ENCODE measurements around the gene NR3C2. TPM values are rescaled to one million over a fixed set of nuclear protein-coding genes. Genes with fewer than 3 reads are reported as not detected.

The NR3C2 gene
- total and polyA plus RNA-seq, 10 of the 15 experiments (the other 5 are each of a cell fraction or from before 2014, with no cell fraction given) = 0.05 to 0.11 (median 0.08) TPM; not detected in 4

DNA sequence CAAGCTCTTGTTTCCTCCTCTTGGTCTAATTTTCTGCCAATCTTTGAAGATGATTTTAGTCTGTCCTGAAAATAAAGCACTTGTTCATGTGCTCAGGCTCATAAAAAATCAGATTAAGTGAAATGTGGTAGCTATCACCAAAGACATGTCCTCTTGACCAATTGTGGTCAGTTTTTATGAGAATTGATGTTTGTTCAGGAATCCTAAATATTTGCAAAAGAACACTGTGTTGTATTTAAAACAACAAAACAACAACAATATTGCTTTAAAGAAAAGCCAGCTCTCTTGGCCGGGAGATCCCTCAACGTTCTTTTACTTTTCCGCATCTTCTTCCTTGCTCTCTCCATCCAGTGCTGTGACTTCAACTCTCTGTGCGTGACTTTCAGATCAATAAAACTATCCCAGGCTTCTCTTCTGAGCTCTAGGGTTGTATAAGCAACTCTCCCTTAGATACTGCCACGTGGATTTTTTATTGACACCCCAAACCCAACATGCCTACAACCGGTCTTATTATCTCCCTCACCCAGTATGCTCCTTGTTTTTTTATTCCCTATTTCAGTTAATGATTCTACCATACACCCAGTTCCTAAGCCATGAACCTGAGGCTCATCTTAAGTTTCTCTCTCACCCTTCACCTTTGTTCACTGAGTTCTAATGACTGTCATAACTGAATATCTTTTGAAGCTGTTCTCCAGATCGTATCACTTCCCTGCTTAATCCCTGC is 400.4 kb downstream of the NR3C2 start:
- CTCF ChIA-PET = interaction anchor here (0.6 to 1.3 kb wide), 3 partner anchors 15 to 340 kb away, joined by 3 to 7 read pairs (median 4); no protein-coding TSS in a partner anchor
- RAD21 ChIA-PET (ENCODE audit: unreplicated experiment) = interaction anchor here (1.2 kb wide), 1 partner anchor 14 kb away, joined by 5 read pairs; no protein-coding TSS in a partner anchor
- TF ChIP-seq, protein P1, sequence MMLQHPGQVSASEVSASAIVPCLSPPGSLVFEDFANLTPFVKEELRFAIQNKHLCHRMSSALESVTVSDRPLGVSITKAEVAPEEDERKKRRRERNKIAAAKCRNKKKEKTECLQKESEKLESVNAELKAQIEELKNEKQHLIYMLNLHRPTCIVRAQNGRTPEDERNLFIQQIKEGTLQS (IDR thresholded peaks at IDR 0.05; ENCODE audit: borderline replicate concordance, extremely low read depth, low read depth, low read length) = no peak
- no peak for TF ChIP-seq ZNF622 (IDR thresholded peaks at IDR 0.05)
- TF ChIP-seq, protein P2, sequence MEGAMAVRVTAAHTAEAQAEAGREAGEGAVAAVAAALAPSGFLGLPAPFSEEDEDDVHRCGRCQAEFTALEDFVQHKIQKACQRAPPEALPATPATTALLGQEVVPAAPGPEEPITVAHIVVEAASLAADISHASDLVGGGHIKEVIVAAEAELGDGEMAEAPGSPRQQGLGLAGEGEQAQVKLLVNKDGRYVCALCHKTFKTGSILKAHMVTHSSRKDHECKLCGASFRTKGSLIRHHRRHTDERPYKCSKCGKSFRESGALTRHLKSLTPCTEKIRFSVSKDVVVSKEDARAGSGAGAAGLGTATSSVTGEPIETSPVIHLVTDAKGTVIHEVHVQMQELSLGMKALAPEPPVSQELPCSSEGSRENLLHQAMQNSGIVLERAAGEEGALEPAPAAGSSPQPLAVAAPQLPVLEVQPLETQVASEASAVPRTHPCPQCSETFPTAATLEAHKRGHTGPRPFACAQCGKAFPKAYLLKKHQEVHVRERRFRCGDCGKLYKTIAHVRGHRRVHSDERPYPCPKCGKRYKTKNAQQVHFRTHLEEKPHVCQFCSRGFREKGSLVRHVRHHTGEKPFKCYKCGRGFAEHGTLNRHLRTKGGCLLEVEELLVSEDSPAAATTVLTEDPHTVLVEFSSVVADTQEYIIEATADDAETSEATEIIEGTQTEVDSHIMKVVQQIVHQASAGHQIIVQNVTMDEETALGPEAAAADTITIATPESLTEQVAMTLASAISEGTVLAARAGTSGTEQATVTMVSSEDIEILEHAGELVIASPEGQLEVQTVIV (IDR thresholded peaks at IDR 0.05; ENCODE audit: borderline replicate concordance, partially characterized antibody) = no peak
- no peak for TF ChIP-seq RUNX3 (IDR thresholded peaks at IDR 0.05; ENCODE audit: low read length)
- no peak for TF ChIP-seq IKZF1 (conservative IDR thresholded peaks at IDR 0.05)
- no peak for TF ChIP-seq KAT2A (conservative IDR thresholded peaks at IDR 0.05; ENCODE audit: control insufficient read depth, low read depth, low read length)
- TF ChIP-seq HDAC6 (IDR thresholded peaks at IDR 0.05; ENCODE audit: unreplicated experiment) = no peak
- TF ChIP-seq BACH1 (IDR thresholded peaks at IDR 0.05; ENCODE audit: borderline replicate concordance) = no peak
- TF ChIP-seq, protein P3, sequence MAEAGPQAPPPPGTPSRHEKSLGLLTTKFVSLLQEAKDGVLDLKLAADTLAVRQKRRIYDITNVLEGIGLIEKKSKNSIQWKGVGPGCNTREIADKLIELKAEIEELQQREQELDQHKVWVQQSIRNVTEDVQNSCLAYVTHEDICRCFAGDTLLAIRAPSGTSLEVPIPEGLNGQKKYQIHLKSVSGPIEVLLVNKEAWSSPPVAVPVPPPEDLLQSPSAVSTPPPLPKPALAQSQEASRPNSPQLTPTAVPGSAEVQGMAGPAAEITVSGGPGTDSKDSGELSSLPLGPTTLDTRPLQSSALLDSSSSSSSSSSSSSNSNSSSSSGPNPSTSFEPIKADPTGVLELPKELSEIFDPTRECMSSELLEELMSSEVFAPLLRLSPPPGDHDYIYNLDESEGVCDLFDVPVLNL (IDR thresholded peaks at IDR 0.05; ENCODE audit: low read depth, low read length) = no peak
- no peak for TF ChIP-seq GABPA (IDR thresholded peaks at IDR 0.05; ENCODE audit: low read depth)
- TF ChIP-seq RAD21 (IDR thresholded peaks at IDR 0.05; ENCODE audit: insufficient read depth, low read depth, low read length) = no peak
- TF ChIP-seq, protein P4, sequence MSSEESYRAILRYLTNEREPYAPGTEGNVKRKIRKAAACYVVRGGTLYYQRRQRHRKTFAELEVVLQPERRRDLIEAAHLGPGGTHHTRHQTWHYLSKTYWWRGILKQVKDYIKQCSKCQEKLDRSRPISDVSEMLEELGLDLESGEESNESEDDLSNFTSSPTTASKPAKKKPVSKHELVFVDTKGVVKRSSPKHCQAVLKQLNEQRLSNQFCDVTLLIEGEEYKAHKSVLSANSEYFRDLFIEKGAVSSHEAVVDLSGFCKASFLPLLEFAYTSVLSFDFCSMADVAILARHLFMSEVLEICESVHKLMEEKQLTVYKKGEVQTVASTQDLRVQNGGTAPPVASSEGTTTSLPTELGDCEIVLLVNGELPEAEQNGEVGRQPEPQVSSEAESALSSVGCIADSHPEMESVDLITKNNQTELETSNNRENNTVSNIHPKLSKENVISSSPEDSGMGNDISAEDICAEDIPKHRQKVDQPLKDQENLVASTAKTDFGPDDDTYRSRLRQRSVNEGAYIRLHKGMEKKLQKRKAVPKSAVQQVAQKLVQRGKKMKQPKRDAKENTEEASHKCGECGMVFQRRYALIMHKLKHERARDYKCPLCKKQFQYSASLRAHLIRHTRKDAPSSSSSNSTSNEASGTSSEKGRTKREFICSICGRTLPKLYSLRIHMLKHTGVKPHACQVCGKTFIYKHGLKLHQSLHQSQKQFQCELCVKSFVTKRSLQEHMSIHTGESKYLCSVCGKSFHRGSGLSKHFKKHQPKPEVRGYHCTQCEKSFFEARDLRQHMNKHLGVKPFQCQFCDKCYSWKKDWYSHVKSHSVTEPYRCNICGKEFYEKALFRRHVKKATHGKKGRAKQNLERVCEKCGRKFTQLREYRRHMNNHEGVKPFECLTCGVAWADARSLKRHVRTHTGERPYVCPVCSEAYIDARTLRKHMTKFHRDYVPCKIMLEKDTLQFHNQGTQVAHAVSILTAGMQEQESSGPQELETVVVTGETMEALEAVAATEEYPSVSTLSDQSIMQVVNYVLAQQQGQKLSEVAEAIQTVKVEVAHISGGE (CRISPR knock-in tag; IDR thresholded peaks at IDR 0.05) = no peak
- no peak for TF ChIP-seq MYB (IDR thresholded peaks at IDR 0.05; ENCODE audit: borderline replicate concordance, low read depth, low read length)
- no peak for TF ChIP-seq YY1 (IDR thresholded peaks at IDR 0.05; ENCODE audit: low read depth, low read length)
- TF ChIP-seq NFXL1 (IDR thresholded peaks at IDR 0.05; ENCODE audit: borderline replicate concordance) = no peak

More for the DNA sequence above, 400.4 kb downstream of the NR3C2 start:
- WGBS (ENCODE audit: insufficient coverage, insufficient replicate concordance, low lambda C conversion rate, missing lambda C conversion rate) = 97% methylated on average over 7 of the region's 7 CpGs
- POLR2A ChIA-PET = no interaction called here
- BruUV-seq (replicated peaks) = no TSS peak
- SMC1A ChIA-PET (ENCODE audit: uncharacterized antibody, unreplicated experiment) = interaction anchor here (1.1 to 1.3 kb wide), 2 partner anchors 9 to 117 kb away, joined by 3 read pairs; no protein-coding TSS in a partner anchor
- H3K4me2 ChIP-seq (ENCODE audit: control insufficient read depth, insufficient read depth) = no peak overlapping the region
- no peak for DNase-seq (ENCODE audit: low read depth, low spot score)
- no peak overlapping the region for H2AFZ ChIP-seq (ENCODE audit: control insufficient read depth, low read depth, low read length)
- ATAC-seq = no peak
- no peaks in the 10 kb centered on the region for H3K36me3 ChIP-seq (ENCODE audit: control insufficient read depth in 2 of 2, insufficient read depth in 2 of 2, low read length in 1 of 2)
- no peaks in the 10 kb centered on the region; the same call in 2 of the 3 replicates for H3K9me3 ChIP-seq (replicated peaks; ENCODE audit: control insufficient read depth, insufficient read depth, low read length)
- in situ Hi-C loops (cut with MboI) = no loop called here
- H3K4me3 ChIP-seq = no peak overlapping the region
- intact Hi-C loops (cut with micrococcal nuclease; ENCODE audit: unreplicated experiment) = no loop called here
- peaks cover 7% of the 10 kb centered on the region for H3K4me1 ChIP-seq (ENCODE audit: control insufficient read depth, insufficient read depth, low read length)
- H3K79me2 ChIP-seq (ENCODE audit: control insufficient read depth, insufficient read depth, low read length) = no peaks in the 10 kb centered on the region
- FAIRE-seq = no peak
- H3K27ac ChIP-seq (ENCODE audit: control insufficient read depth, insufficient read depth) = no peak overlapping the region
- peaks cover 2% of the 10 kb centered on the region for H4K20me1 ChIP-seq (ENCODE audit: control insufficient read depth, insufficient read depth)
- H3K27me3 ChIP-seq (replicated peaks in 1 of 2; ENCODE audit: control insufficient read depth in 2 of 2, insufficient read depth in 2 of 2, low read length in 1 of 2) = no peaks in the 10 kb centered on the region
- no peak overlapping the region for H3K9ac ChIP-seq (ENCODE audit: control insufficient read depth, insufficient read depth, low read length)
